HG02798 (cell line): Measurements from ENCODE around the gene TBXAS1.

Experiments used
- ATAC-seq: cut with Tn5 transposase; IDR thresholded peaks from one replicate; pipeline ENCODE4 v1.9.1; 2021; ENCODE audit warnings: mild to moderate bottlenecking; ENCODE audit not compliant: unreplicated experiment, poor library complexity

The TBXAS1 gene

GRCh38 chr7:139972029-139972428, 143.0 kb downstream of the TBXAS1 start:
- ATAC-seq, result no peak

GRCh38 chr7:139973101-139974050, 144.3 kb downstream of the TBXAS1 start:
- ATAC-seq, result no peak

GRCh38 chr7:139974179-139974811, 145.2 kb downstream of the TBXAS1 start:
- ATAC-seq, result no peak

- ATAC-seq, result no peak
These were observed 147.2 kb downstream of the TBXAS1 start for GRCh38 chr7:139976055-139976837.

- no peak for ATAC-seq
These were observed 148.0 kb downstream of the TBXAS1 start for GRCh38 chr7:139976838-139977656.

- ATAC-seq, result no peak
These were observed 152.4 kb downstream of the TBXAS1 start for GRCh38 chr7:139981511-139981895.

- no peak for ATAC-seq
These were observed 154.2 kb downstream of the TBXAS1 start for GRCh38 chr7:139982927-139983920.

GRCh38 chr7:139984642-139985539, 155.8 kb downstream of the TBXAS1 start:
- ATAC-seq, result no peak

GRCh38 chr7:139985811-139986210, 156.7 kb downstream of the TBXAS1 start:
- no peak for ATAC-seq

GRCh38 chr7:139987691-139988516, 158.8 kb downstream of the TBXAS1 start:
- no peak for ATAC-seq

GRCh38 chr7:139989366-139990141, 160.5 kb downstream of the TBXAS1 start:
- ATAC-seq, result no peak

GRCh38 chr7:139990142-139990535, 161.1 kb downstream of the TBXAS1 start:
- ATAC-seq, result no peak

GRCh38 chr7:139990571-139991268, 161.7 kb downstream of the TBXAS1 start:
- ATAC-seq, result no peak

- no peak for ATAC-seq
These were observed 162.2 kb downstream of the TBXAS1 start for GRCh38 chr7:139991269-139991666.

- ATAC-seq, result no peak
These were observed 162.8 kb downstream of the TBXAS1 start for GRCh38 chr7:139991911-139992310.
